NCI-H510A treated with DMSO at 0.1 percent for 48 hours (cell line): Measurements from ENCODE around the gene MCFD2.
"Not testable (repeated sequence)": the region's sequence is repeated elsewhere in the genome, so short reads cannot be mapped to it uniquely, and the experiment has no call there.

ENCODE experiments used
- DNase-seq: peaks from one replicate; lab custom pipeline; 2025; lab: John Stamatoyannopoulos, UW

The MCFD2 gene

DNA sequence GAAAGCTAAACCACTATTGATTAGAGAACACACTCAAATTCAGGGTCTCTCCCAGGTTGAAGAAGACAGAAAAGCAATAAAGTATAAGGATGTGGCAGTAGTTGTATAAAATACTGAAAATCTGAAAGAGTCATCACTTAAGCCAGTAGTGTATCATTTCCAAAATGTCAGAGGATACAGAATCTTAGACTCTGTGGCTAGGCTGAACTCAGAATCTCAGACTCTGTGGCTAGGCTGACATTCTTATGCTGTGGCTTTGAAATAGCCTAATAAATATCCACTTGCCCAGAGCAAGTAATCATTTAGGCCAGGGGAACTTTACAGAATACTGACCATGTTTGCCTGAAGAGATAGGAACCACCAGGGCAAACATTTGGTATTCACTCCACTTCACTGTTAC lies 13.1 kb downstream of the MCFD2 start:
- no peak for DNase-seq

DNA sequence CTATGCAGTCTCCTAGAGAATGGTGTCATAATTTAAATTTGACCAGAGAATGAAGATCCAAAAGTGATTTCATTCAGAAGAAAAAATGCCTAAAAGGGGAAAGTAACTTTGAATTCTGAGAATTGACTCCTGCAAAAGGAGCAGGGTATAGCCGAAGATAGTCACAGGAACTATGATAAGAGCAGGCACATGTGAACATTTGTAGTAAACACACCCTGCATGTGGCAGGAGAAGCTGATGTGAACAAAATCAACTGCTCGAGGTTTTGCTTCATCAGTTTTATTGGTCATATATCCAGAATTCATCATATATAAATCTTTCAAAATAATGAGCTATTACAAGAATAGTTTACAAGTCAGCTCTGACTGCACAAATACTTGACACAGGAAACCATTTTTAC lies 14.0 kb downstream of the MCFD2 start:
- DNase-seq, result no peak

DNA sequence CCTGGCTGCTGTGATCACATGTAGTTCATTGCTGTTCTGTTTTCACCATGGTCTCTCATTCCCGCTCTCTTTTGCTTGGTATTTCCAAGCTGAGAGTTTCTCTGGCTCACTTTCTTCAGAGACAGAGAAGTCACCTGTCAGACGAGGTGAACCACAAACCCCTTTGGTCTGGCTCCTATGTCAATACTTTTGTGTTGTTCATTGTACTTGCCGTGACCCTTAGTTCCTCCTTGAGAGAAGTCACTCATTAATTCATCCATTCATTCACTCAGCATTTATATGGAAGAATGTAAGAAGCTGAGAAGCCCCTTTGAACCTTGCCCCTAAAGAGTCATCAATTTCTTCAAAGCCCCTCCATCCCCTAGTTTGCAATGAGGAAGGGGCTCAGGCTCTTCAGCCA lies 15.2 kb downstream of the MCFD2 start:
- DNase-seq, result no peak

DNA sequence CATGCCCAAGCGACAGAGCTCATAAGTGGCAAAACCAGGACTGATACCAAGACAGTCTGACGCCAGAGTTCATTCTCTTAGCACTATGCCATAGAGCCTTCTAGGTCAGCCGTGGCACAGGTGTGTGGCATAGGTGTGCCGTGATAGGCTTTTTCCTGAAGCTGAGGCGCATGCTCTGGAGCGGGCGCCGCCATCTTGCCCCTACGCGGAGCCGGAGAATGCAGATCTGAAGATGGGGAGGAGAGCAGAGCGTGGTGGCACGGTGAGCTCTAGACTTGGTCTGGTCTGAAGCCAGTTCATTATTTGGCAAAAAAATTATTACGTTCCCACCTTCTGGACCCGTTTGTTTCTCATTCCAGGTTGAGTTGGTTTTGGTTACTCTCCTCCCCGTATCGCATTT lies 16.6 kb downstream of the MCFD2 start:
- DNase-seq, result no peak

DNA sequence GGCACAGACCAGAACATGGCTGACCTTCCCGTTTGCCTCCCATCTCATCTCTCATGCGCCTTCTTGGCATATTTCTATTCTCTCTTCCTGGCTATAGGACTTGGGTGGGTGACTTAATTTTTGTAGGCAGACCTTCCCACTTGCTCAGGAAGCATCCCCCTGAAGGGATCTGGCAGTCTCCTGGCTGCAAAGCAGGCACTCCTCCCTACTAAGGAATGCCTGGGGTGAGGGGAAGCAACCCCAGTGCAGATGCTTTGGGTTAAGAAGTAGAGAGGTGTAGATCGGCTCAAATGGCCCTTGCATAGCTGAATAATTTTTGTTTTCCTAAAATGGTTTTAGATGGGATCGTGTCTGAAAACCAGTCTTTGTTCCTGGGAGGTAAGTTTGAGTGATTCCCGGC lies 17.6 kb downstream of the MCFD2 start:
- DNase-seq, result no peak

DNA sequence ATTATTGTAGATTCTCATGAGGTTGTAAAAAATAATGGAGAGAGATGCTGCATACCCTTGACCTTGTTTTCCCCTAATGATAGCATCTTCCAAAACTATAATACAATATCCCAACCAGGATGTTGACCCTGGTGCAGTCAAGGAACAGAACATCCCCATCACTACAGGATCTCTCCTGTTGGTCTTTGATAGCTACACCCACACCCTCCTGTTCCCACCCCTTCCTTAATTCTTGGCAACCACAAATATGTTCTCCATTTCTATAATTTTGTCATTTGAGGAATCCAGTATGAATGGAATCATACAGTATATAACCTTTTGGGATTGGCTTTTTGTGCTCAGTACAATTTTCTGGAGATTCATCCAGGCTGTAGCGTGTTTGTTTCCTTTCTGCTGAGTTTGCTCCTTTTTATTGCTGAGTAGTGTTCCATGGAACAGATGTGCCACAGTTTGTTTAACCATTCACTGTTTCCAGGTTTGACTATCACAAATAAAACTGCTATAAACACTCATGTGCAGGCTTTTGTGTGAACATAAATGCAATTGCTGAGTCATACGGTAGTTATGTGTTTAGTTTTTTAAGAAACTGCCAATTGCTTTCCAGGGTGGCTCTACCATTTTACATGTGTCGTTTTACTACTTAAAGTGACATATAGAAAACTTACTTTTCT lies 22.2 kb downstream of the MCFD2 start:
- DNase-seq, result no peak

DNA sequence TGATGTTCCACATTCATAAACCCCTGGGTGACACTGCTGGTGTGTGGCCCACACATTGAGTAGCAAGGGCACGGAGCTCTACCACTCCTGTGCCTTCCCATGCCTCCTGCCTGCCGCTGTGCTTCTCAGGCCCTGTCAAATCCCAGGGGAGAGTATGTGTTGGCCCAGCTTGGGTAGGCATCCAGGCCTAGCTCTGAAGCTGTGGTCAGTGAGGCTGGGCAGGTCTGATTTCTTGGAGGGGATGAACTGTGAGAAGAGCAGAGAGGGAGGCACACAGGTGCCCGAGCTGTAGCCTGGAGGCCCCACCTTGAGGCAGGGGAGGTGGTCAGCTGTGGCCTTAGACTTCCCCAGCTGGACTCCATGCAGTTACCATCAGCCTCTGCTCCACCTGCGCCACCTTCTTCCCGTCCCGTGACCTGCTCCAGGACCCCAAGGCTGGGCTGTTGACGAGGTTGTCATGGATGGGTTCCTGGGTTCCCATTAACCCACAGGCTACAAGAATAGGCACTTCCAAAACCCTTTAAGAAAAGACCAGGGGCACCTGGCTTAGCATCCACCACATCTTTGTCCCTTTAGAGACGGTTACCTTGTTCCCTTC lies 23.6 kb downstream of the MCFD2 start:
- no peak for DNase-seq

DNA sequence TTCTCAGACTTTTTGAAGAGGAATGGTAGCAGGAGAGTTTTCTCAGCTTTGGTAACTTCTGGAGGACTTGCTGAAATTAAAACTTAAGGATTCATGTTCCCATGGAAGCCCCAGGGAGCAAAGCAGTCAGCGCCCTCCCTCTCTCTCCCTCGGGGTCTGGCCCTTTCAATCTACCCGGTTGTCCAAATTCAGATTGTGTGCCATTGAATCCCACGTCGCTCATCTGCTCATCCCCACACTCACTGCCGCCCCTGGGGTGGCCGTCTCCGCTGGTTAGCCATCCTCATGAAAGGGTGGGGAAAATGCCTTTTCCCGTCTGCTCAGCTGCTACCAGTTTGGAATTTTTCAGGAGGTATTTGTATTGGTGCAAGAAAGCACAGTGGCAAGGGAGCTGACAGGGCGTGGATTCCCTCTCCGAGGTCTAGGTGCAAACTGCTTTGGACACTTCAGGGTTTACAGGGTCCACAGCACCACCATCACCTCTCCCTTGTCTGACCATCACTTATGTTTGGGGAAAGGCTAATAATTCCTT lies 27.1 kb downstream of the MCFD2 start:
- DNase-seq, result no peak

DNA sequence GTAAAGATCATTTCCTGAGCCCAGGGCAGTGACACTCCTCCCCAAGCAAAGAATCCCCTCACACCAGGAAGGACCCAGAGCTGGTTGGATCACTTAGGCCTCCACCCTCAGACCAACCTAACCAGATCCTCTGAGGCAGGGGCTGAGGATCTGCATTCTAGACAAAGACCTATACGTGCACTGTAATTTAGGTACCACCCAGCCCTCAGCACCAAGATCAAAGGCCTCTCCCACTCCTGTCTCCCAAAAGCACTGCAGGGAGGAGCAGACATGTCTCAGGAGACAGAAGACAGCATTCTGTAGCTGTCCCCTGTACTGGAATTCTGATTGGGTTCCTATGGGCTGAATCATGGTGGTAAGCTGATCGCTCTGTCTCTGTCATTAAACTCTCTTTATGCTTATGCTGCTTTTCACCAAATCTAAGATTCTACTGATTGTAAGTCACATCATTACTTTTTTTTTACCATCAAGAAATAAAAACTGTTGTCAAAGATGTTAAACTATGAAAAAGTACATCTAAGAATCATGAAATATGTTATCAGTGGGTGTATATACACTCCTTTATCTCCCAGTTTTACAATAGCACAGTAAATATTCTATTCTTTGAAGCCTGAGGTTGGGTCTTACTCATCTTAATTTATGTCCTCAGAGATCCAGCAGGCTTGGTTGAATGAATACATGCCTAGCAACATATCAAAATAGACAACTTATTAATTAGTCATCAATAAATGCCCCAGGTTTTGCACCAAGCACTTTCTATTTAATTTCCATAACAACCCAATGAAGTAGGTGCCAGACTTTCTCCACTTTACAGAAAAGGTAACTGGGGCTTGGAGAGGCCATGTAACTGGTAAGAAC lies 28.3 kb downstream of the MCFD2 start:
- DNase-seq, result no peak

DNA sequence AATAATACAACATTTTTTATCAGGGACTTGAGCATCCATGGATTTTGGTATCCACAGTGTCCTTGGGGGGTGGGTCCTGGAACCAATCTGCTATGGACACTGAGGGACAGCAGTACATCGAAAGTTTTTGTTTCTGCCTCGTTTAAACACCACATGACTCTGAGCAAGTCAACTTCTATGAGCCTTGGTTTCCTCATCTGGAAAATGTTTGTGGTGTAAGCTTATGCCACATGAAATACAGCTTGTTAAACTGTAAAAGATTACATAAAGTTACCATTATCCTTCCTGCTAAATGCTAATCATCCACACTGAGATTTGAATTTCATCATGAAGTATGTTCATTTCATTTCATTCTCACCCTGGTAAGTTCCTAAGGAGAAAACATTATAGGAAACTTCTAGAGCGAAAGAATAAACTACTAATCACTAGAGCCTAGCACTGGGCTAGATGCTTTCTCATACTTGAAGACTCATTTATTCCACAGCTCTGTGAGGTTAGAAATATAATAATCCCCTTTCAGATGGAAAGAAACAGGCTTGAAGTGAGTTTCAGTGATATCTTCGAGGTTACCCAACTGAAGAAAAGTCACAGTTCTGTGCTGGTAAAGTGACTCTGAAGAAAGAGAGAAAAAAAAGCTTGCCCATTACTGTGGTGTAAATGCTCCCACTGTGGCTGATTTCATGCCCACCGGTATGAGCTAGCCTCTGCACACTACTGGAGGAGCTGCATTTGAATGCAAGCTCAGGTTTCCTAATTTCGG lies 29.2 kb downstream of the MCFD2 start:
- no peak for DNase-seq

DNA sequence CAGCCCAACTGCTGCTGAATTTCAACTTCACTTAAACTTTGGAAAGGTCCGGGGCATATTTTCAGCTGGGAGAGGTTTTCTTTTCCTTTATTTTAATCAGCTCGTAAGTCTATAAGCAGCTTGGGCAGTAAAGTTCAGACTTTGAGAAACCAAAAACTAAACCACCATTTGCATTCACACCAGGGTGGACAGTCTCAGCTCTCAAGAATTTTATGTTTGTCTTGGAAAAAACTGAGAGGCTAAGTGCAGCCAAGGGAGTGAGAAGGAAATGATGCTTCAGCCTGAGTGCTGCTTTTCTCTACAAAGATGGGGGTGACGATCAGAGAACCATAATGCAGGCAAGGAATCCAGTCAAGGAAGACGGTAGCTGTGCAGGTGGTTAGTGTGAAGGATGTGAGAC lies 30.2 kb downstream of the MCFD2 start:
- DNase-seq, result no peak

DNA sequence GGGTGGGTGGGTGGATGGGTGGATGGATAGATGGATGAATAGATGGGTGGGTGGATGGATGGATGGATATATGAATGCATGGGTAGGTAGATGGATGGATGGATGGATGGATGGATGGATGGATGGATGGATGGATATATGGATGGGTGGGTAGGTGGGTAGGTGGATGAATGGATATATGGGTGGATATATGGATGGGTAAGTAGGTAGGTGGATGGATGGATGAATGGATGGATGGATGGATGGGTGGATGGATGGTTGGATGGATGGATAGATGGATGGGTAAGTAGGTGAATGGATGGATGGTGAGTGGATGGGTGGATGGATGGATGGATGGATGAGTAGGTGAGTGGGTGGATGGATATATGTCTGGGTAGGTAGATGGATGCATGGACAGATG lies 36.1 kb downstream of the MCFD2 start:
- DNase-seq, result no peak

DNA sequence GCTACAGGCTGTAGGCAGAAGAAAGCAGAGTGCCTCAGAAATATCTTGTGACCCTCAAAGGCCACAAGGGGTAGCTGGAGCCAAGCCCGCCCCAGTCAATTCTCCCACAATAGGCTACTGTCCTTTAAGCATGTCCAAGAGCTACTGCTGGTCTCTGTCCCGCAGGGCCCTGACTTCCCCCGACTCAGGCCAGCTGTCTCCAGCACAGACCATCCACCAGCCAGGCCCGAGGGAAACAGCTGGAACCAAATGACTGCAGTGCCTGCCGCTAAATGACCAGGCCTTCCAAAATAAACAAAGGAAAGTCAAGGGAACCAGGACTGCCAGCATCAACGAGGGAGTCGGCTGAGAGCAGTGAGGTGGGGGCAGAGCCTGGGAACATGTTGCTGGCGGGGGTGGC lies 36.7 kb downstream of the MCFD2 start:
- no peak for DNase-seq

DNA sequence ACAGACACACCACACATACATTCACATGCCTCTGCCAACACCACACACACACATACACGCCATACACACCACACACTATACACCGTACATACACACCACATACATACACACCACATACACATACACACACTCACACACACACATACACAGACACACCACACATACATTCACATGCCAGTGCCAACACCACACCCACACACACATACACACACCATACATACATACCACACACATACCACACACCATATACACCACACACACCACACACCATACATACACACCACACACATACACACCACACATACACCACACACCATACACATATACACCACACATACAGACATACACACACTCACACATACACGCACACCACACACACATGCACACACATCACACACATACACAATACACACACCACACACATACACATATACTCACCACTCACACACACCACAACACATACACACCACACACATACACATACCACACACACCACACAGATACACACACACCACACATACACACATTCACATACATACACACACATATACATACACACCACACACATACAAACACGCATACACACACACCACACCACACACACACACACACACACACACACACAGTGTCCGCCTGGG lies 37.2 kb downstream of the MCFD2 start:
- no peak for DNase-seq

DNA sequence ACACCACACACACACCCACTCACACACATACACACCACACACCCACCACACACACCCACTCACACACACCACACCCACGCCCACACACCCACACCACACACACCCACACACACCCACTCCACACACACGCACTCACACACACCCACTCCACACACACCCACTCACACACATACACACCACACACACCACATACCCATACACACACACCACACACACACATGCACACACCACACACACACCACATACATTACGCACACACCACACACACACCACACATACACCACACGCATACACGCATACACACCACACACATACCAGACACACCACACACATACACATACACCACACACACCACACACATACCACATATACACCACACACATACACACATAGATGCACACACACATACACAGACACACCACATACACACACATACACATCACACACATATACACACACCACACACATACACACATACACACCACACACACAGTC lies 37.9 kb downstream of the MCFD2 start:
- no peak for DNase-seq

DNA sequence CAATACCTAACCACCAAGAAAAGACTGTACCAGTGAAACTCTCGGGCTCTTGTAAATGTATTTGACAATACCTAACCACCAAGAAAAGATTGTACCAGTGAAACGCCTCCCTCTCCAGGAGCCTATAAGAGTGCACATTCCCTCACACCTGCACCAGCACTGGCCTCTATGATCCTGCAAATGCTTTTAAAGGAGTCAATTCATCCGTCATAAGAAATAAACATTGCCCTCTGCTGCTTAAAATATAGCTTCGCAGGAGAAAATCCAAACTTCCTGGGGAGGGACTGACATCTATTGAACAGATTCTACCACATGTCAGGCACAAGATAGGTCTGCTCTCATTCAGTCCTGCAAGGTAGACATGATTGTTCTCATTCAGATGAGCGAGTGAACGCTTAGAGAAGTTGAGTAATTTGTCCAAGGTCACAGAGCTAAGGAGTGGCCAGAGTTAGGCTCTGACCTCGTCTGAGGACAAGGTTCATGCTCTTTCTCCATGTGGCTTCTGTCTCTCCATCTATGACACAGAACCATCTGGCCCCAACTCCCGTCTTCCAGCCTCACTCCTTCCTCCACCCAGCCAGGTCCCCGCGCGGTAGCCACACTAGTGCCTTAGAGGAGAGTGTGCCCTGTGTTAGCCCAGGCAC lies 38.7 kb downstream of the MCFD2 start:
- DNase-seq, result peak; percentile 59

DNA sequence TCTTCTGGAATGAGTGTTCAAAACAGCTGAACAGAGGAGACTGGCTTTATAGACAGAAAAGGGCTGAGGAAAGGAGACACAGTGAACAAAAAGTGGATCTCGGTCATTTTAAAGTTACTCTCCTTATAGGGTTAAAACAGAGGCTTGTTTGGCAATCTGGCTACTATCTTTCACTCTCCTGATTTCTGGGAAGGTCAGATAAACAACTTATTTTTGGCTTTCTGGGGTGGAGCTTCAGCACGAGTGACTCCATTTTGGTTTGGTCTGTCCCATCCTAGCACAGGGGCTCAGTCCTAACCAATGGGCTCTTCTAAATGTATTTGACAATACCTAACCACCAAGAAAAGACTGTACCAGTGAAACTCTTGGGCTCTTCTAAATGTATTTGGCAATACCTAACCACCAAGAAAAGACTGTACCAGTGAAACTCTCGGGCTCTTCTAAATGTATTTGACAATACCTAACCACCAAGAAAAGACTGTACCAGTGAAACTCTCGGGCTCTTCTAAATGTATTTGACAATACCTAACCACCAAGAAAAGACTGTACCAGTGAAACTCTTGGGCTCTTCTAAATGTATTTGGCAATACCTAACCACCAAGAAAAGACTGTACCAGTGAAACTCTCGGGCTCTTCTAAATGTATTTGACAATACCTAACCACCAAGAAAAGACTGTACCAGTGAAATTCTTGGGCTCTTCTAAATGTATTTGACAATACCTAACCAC lies 39.5 kb downstream of the MCFD2 start:
- DNase-seq, result not testable (repeated sequence)

DNA sequence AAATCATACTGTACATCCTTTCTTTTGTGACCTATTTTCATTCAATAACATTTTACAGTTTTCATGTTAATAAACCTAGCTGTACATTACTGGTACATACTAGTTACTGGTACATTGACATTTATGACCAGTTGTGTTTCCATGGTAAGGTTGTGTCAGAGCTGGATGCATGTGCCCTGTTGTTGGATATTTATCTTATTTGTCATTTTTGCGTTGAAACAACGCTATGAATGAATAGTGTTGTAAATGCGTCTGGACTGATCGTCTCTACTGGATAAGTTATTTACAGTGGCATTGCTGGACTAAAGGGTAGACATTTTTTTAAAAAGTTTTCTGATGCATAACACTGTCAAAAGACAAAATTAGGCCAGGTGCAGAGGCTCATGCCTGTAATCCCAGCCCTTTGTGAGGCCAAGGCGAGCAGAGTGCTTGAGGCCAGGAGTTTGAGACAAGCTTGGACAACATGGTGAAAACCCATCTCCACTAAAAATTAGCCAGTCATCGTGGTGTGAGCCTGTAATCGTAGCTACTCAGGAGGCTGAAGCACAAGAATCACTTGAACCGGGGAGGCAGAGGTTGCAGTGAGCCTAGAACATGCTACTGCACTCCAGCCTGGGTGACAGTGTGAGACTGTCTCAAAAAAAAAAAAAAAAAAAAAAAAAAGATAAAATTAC lies 40.2 kb downstream of the MCFD2 start:
- DNase-seq, result no peak

DNA sequence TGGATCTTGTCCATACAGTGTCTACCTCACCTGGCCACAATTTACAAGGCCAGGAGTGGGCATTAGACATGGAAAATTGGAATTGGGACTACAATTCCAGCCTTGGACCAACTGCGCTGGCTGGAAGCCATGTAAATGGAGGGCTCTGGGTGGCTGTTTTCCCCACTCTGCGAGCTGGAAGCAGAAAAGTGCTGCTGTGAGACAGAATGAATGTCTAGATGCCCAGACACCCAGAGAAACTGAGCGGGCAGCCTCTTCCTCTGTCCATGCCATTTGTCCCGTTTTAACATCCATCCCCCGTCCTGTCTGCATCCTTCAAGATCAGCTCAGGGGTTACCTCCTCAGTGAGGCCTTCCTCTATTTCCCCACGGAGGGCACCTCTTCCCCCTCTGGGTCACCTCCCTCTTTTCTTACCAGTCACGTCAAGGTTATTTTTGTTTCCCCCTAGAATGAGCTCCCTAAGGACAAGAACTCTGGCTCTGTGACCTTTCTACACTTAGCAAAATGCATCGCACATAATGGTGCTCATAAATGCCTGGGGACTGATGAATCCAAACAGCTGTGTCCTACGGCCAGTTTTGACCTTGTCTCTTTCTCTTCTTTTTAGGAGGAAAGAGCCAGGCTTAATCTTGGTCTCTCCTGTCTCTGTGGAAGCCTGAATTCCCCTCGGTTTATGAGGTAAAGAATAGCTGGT lies 41.2 kb downstream of the MCFD2 start:
- DNase-seq, result no peak
